22Rv1 (cell line): ENCODE measurements around the gene RUNX3.

ENCODE experiments used
- H3K27ac ChIP-seq: fragments of 450-650 bp; 2 replicates; pipeline ENCODE4 v1.5.1; 2017
- ZFX ChIP-seq: fragments of 450-650 bp; IDR thresholded peaks from 2 replicates; pipeline ENCODE4 v1.6.1; 2017; ENCODE audit warnings: antibody characterized with exemption, borderline replicate concordance
- TF ChIP-seq, protein P1 (sequence below): fragments of 450-650 bp; IDR thresholded peaks from 2 replicates; pipeline ENCODE4 v1.5.1; 2017; ENCODE audit warnings: mild to moderate bottlenecking

RUNX3 gene

DNA sequence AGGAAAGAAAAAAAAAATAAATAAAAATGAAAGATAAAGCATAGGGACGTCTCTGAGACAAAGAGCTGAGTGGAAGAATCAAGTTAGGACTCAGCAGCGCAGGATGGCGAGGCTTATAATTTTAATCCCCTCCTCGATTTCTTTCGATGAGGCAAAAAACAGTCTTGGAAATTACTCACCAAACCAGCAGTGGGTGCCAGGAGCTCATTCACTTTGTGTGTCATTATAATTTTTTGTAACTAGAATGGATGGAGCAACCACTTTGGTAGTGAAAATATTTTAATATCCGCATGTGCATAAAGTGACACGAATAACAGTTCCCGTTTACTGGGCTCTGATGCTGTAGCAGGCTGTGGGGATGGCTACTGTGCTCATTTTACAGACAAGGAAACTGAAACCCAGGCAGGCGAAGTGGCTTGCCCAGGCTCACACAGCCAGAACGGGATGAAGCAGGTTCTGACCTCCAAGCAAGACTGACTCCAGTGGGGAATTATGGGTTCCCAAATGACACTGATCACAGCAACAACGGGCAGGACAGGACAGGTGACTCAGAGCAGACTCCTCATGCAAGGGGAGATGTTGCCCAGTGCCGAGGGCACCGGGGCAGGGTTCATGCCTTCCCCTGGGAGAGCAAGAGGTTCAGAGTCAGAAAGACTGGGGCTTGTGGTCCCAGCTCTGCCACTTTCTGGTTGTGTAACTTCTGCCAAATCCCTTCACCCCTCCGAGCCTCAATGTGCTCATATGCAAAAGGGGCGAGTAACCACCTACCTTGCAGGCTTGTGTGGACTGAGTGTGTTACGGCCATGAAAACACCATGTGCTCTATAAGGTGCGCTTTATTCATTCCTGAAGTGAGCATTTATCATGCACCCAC, 63.6 kb downstream of the RUNX3 start:
- TF ChIP-seq, protein P1, sequence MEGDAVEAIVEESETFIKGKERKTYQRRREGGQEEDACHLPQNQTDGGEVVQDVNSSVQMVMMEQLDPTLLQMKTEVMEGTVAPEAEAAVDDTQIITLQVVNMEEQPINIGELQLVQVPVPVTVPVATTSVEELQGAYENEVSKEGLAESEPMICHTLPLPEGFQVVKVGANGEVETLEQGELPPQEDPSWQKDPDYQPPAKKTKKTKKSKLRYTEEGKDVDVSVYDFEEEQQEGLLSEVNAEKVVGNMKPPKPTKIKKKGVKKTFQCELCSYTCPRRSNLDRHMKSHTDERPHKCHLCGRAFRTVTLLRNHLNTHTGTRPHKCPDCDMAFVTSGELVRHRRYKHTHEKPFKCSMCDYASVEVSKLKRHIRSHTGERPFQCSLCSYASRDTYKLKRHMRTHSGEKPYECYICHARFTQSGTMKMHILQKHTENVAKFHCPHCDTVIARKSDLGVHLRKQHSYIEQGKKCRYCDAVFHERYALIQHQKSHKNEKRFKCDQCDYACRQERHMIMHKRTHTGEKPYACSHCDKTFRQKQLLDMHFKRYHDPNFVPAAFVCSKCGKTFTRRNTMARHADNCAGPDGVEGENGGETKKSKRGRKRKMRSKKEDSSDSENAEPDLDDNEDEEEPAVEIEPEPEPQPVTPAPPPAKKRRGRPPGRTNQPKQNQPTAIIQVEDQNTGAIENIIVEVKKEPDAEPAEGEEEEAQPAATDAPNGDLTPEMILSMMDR = no peak
- TF ChIP-seq ZFX = no peak
- no peak overlapping the region for H3K27ac ChIP-seq

DNA sequence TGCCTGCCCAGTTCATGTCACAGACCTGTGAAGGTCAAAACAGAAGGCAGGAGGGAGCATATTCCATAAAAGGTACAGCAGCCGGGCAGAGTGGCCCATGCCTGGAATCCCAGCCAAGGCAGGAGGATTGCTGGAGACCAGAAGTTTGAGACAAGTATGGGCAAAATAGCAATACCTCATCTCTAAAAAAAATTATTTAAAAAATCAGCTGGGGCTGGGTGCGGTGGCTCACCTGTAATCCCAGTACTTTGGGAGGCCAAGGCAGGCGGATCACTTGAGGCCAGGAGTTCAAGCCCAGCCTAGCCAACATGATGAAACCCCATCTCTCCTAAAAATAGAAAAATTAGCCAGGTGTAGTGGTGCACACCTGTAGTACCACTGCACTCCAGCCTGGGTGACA, 64.5 kb downstream of the RUNX3 start:
- TF ChIP-seq, protein P1 = no peak
- no peak for TF ChIP-seq ZFX
- H3K27ac ChIP-seq = no peak overlapping the region

DNA sequence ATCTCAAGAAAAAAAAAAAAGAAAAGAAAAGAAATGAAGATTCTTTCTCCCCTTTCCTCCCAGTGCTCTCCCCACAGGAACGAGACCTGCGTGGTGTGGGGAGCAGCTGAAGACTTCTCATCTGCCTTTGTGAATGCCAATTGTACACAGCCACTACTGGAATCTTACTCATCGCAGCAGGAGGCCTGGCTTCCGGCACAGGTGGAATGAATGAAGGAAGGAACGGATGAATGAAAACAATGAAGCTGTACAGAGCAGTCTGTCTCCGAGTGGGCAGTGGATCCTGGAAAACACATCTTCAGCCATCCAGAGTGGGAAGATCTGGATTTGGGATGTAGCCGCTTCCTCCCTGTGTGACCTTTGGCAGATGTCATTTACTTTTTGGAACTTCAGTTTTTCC, 64.9 kb downstream of the RUNX3 start:
- TF ChIP-seq, protein P1 = no peak
- no peak for TF ChIP-seq ZFX
- H3K27ac ChIP-seq = no peak overlapping the region

DNA sequence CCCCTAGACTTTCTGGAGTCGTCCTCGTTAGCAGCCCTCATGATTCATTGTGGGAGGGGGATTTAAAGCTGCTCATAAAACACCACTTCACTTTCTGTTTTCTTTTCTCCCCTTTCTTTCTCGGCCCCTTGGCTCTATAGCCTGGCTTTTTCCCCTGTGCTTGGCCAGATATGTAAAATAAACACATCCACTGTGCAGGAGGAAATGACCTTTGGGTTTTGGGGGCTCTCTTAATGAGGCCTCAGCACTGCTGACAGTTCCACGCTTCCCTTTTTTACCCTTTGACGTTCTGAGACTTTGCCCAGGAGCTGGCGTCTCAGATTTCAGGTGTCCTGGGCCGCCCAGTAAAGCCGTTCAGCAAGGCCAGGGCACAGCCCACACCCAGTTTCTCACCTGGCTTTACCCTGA, 65.7 kb downstream of the RUNX3 start:
- TF ChIP-seq, protein P1 = no peak
- TF ChIP-seq ZFX = no peak
- H3K27ac ChIP-seq = no peak overlapping the region

DNA sequence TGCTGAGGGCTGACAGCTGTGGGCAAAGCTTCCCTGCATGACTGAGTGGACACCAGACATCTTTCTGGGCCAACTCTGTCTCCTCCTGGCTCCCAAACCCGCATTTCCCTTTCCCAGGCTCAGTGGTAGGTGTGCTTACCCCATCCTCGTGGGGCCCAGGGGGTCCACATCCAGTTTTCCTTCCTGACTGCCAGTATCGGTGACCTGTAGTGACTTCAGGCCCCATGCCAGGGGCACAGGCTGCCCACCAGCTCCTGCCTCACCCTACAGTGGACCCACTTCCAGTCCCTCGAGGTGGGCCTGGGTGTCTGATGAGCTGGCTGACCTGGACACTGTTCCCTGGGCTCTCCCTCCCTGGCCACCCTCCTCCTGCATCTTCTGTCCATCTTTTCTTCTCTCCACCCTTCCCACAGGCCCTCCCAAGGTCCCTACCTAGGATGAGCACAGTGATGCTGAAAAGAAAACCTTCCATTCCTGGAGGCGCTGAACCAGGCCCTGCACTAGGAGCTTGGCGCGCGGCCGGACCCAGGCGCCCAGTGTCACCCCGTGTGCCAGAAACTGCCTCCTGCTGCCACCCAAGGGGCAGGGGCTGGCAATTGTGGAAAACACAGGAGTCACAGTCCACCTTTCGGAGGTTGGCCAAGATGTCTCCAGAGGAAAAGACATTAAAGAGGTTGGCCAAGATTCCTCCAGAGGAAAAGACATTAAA, 67.1 kb downstream of the RUNX3 start:
- TF ChIP-seq, protein P1 = no peak
- TF ChIP-seq ZFX = no peak
- H3K27ac ChIP-seq = no peak overlapping the region

DNA sequence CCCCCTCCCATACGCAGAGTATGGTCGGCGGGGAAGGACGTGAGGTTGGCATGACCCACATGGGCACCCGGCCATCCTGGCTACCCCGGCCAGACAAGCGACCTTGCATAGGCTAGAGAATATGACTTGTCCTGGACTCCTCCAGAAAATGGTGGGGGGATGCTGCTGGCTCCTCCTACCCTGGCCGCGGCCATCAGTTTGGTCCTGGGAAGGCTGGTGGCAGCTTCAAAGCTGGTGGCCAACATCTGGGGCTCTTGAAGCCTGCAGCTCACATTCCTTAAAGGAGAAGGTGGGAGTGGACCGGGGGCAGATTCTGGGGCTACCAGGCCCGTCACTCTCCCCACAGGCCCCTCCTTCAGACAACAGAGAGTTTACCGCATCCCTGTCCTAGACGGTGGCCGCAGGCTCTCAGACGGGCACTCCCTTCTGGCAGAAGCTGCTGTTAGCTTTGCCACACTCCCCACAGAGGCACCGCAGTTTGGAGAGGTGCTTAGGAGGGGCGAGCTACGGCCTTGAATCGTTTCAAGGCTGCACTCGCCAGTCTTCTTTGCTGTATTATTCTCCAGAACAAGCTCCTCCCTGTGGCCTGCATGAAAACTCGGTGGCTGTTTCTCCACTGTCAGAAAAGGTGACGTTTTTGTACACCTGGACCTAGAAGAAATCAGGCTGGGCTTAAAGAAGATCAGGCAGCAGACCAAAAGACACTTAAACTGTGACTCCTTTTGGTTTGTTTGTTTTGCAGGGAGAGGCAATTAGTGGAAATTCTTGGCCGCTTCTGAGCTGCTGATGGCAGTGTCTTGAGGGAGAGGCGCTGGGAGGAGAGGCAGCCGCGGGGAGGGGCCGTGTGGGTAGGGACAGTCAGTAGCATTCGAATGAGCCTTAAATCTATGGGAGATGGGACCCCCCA, 68.0 kb downstream of the RUNX3 start:
- TF ChIP-seq, protein P1 = peak; percentile 63
- TF ChIP-seq ZFX = no peak
- no peak overlapping the region for H3K27ac ChIP-seq
